MCF 10A (cell line): ENCODE data around the gene ZMYND8. TPM values are rescaled to one million over a fixed set of nuclear protein-coding genes. Genes with fewer than 3 reads are reported as not detected.
"Not testable (repeated sequence)": the region's sequence is repeated elsewhere in the genome, so short reads cannot be mapped to it uniquely, and the experiment has no call there.

Experiments used
- BruUV-seq: library from RNA; stranded (reverse); fragments of 400-500 nt; replicated peaks from 2 replicates; lab custom pipeline; 2021; lab: Mats Ljungman, UMichigan
- CTCF ChIA-PET: fragments of 300-600 bp; sonication (Branson Sonifier 250); formaldehyde crosslinking; extraction: SDS; loops from one replicate; lab custom pipeline; 2021; ENCODE audit warnings: antibody characterized with exemption, inconsistent platforms; lab: Yijun Ruan, JAX
- POLR2A ChIA-PET: fragments of 300-600, 350-650 bp; sonication (Branson Sonifier 250); formaldehyde crosslinking; extraction: SDS; loops from one replicate; lab custom pipeline; 2020; ENCODE audit warnings: antibody characterized with exemption, inconsistent platforms; lab: Yijun Ruan, JAX
- DNase-seq: peaks from one replicate; pipeline ENCODE4 v3.0.0-alpha.2; 2018; ENCODE audit not compliant: unreplicated experiment
- H3K27ac Mint-ChIP-seq: one replicate; pipeline ENCODE4 v1.8.0; 2022; ENCODE audit warnings: mild to moderate bottlenecking, low read depth, mixed read lengths; ENCODE audit not compliant: unreplicated experiment
- H3K27me3 Mint-ChIP-seq: one replicate; pipeline ENCODE4 v1.8.0; 2022; ENCODE audit warnings: mixed read lengths; ENCODE audit not compliant: insufficient read depth, unreplicated experiment
- H3K36me3 Mint-ChIP-seq: one replicate; pipeline ENCODE4 v1.8.0; 2022; ENCODE audit warnings: mild to moderate bottlenecking, moderate library complexity, mixed read lengths; ENCODE audit not compliant: insufficient read depth, unreplicated experiment
- H3K4me1 Mint-ChIP-seq: one replicate; pipeline ENCODE4 v1.8.0; 2022; ENCODE audit warnings: mixed read lengths; ENCODE audit not compliant: insufficient read depth, unreplicated experiment
- H3K4me3 Mint-ChIP-seq: one replicate; pipeline ENCODE4 v1.8.0; 2022; ENCODE audit warnings: mild to moderate bottlenecking, moderate library complexity, mixed read lengths; ENCODE audit not compliant: unreplicated experiment
- H3K9me3 Mint-ChIP-seq: one replicate; pipeline ENCODE4 v1.8.0; 2022; ENCODE audit warnings: mixed read lengths; ENCODE audit not compliant: unreplicated experiment
- CTCF ChIP-seq: fragments of 200-600 bp; IDR thresholded peaks from one replicate; pipeline ENCODE4 v1.8.0; 2022; ENCODE audit warnings: antibody characterized with exemption, mild to moderate bottlenecking; ENCODE audit not compliant: unreplicated experiment
- intact Hi-C: fragments of 100-400 bp; cut with micrococcal nuclease; formaldehyde crosslinking; loops from 2 replicates; pipeline ENCODE4 v1.14.1; 2022
- total RNA-seq: library from RNA; stranded (reverse); gene quantifications from 2 replicates; pipeline ENCODE4 v1.2.3, GENCODE V29; 2022

ZMYND8 gene
- total RNA-seq, 1 experiment from 2014 or later = 127 TPM

- intact Hi-C loops = no loop called here
- DNase-seq = no peak
- ChIA-PET POLR2A (interaction anchor here (0.6 to 1.0 kb wide), 3 partner anchors 10 to 115 kb away, joined by 3 to 5 read pairs (median 4); no protein-coding TSS in a partner anchor), CTCF (interaction anchor here (0.7 to 1.3 kb wide), 5 partner anchors 9 to 508 kb away, joined by 3 to 6 read pairs (median 3); no protein-coding TSS in a partner anchor)
- Mint-ChIP-seq H3K4me3 (no peak overlapping the region), H3K4me1 (peaks cover 33% of the 10 kb centered on the region), H3K9me3 (no peaks in the 10 kb centered on the region), H3K27me3 (no peaks in the 10 kb centered on the region), H3K27ac (no peak overlapping the region), H3K36me3 (peaks cover 96% of the 10 kb centered on the region)
- TF ChIP-seq CTCF = no peak
- BruUV-seq = no TSS peak
Measured at GRCh38 chr20:47262365-47263013, 94.0 kb downstream of the ZMYND8 start.

- TF ChIP-seq CTCF = no peak
- Mint-ChIP-seq H3K36me3 (peaks cover 93% of the 10 kb centered on the region), H3K27me3 (no peaks in the 10 kb centered on the region), H3K9me3 (no peaks in the 10 kb centered on the region), H3K4me3 (no peak overlapping the region), H3K27ac (no peak overlapping the region), H3K4me1 (peaks cover 38% of the 10 kb centered on the region)
- intact Hi-C loops = no loop called here
- no peak for DNase-seq
- no TSS peak for BruUV-seq
- ChIA-PET POLR2A (interaction anchor here (0.6 kb wide), 2 partner anchors 12 to 115 kb away, joined by 3 to 5 read pairs; no protein-coding TSS in a partner anchor), CTCF (interaction anchor here (0.9 to 1.3 kb wide), 3 partner anchors 9 to 122 kb away, joined by 3 to 6 read pairs (median 3); no protein-coding TSS in a partner anchor)
Measured at GRCh38 chr20:47262008-47262364, 94.5 kb downstream of the ZMYND8 start.

- H3K36me3 Mint-ChIP-seq = peaks cover 92% of the 10 kb centered on the region
- H3K4me3 Mint-ChIP-seq, intact Hi-C loops, H3K9me3 Mint-ChIP-seq, H3K27ac Mint-ChIP-seq, DNase-seq, BruUV-seq, H3K27me3 Mint-ChIP-seq: not testable (repeated sequence)
- peaks cover 38% of the 10 kb centered on the region for H3K4me1 Mint-ChIP-seq
- CTCF ChIA-PET = interaction anchor here (0.6 to 1.8 kb wide), 4 partner anchors 11 to 123 kb away, joined by 4 to 6 read pairs (median 5); no protein-coding TSS in a partner anchor
- POLR2A ChIA-PET = interaction anchor here (0.6 to 1.2 kb wide), 2 partner anchors 16 to 55 kb away, joined by 3 to 4 read pairs; no protein-coding TSS in a partner anchor
Measured at GRCh38 chr20:47261161-47261774, 95.2 kb downstream of the ZMYND8 start.

- intact Hi-C loops, H3K9me3 Mint-ChIP-seq, BruUV-seq, DNase-seq, H3K27me3 Mint-ChIP-seq, H3K4me3 Mint-ChIP-seq: not testable (repeated sequence)
- Mint-ChIP-seq H3K4me1 (peaks cover 37% of the 10 kb centered on the region), H3K36me3 (peaks cover 92% of the 10 kb centered on the region), H3K27ac (peak overlapping the region; percentile 66)
- CTCF ChIA-PET = interaction anchor here (0.6 to 1.8 kb wide), 5 partner anchors 12 to 123 kb away, joined by 4 to 6 read pairs (median 4); no protein-coding TSS in a partner anchor
- POLR2A ChIA-PET = interaction anchor here (0.6 to 1.2 kb wide), 3 partner anchors 16 to 508 kb away, joined by 3 to 4 read pairs (median 3); no protein-coding TSS in a partner anchor
Measured at GRCh38 chr20:47260540-47261126, 95.9 kb downstream of the ZMYND8 start.
